Stimulated activated CD4-positive, alpha-beta T cell treated with anti-CD3 and anti-CD28 coated beads, Interleukin-15, amount 100 ng/mL, for 48 hours (primary cell): ENCODE results near the gene REPIN1.

Experiments used
- DNase-seq, 2 donors: peaks; one replicate each; pipeline ENCODE4 v3.0.0-alpha.2; 2020; ENCODE audit warnings: low read depth in 2 of 2

Gene REPIN1

GRCh38 chr7:150360363-150361058, 8.1 kb upstream of the REPIN1 start:
- DNase-seq, result no peak

- no peak for DNase-seq
These were observed 7.2 kb upstream of the REPIN1 start for GRCh38 chr7:150361402-150361801.

- no peak for DNase-seq
These were observed 6.6 kb upstream of the REPIN1 start for GRCh38 chr7:150361807-150362621.

GRCh38 chr7:150363370-150363769, 5.3 kb upstream of the REPIN1 start:
- no peak for DNase-seq

GRCh38 chr7:150363872-150364271, 4.8 kb upstream of the REPIN1 start:
- no peak for DNase-seq

- no peak for DNase-seq
These were observed 3.4 kb upstream of the REPIN1 start for GRCh38 chr7:150365194-150365593.

GRCh38 chr7:150365673-150366398, 2.8 kb upstream of the REPIN1 start:
- DNase-seq, result no peak

- no peak for DNase-seq
These were observed 936 bp upstream of the REPIN1 start for GRCh38 chr7:150367677-150368095.

- peak in 1 of 2 donors; percentile 30 for DNase-seq
These were observed 494 bp downstream of the REPIN1 start for GRCh38 chr7:150368884-150369747.

GRCh38 chr7:150369748-150370501, 1.3 kb downstream of the REPIN1 start:
- no peak for DNase-seq

- no peak for DNase-seq
These were observed 2.0 kb downstream of the REPIN1 start for GRCh38 chr7:150370612-150371071.

- DNase-seq, result no peak
These were observed 2.7 kb downstream of the REPIN1 start for GRCh38 chr7:150371131-150371995.

- no peak for DNase-seq
These were observed 3.3 kb downstream of the REPIN1 start for GRCh38 chr7:150371996-150372270.

- DNase-seq, result no peak
These were observed 3.8 kb downstream of the REPIN1 start for GRCh38 chr7:150372271-150373048.

GRCh38 chr7:150373049-150373801, 4.6 kb downstream of the REPIN1 start:
- no peak for DNase-seq

GRCh38 chr7:150374026-150374425, 5.4 kb downstream of the REPIN1 start:
- DNase-seq, result no peak

- DNase-seq, result no peak
These were observed 5.8 kb downstream of the REPIN1 start for GRCh38 chr7:150374472-150374871.
